AG04450 (cell line): ENCODE data around the gene HS6ST2. TPM values are rescaled to one million over a fixed set of nuclear protein-coding genes. Genes with fewer than 3 reads are reported as not detected.

Source experiments
- CTCF ChIA-PET: fragments of 300-600, 350-600 bp; formaldehyde crosslinking; extraction: SDS; loops from one replicate; lab custom pipeline; 2022; ENCODE audit warnings: antibody characterized with exemption, inconsistent platforms; lab: Charles Lee
- POLR2A ChIA-PET: fragments of 350-600 bp; formaldehyde crosslinking; extraction: SDS; loops from one replicate; lab custom pipeline; 2021; ENCODE audit warnings: antibody characterized with exemption, inconsistent platforms; lab: Yijun Ruan, JAX
- DNase-seq: peaks from one replicate; pipeline ENCODE4 v3.0.0-alpha.2; 2011; ENCODE audit warnings: low read depth, low spot score
- H3K27ac ChIP-seq: one replicate; pipeline ENCODE4 v1.5.1; 2012; ENCODE audit warnings: low read depth, low read length, control low read depth
- H3K27me3 ChIP-seq: one replicate; pipeline ENCODE4 v1.6.0; 2012; ENCODE audit warnings: low read length; ENCODE audit not compliant: control insufficient read depth, insufficient read depth
- H3K4me3 ChIP-seq: 2 replicates; pipeline ENCODE4 v1.5.1; 2011; ENCODE audit warnings: mild to moderate bottlenecking, low read depth, low read length, control low read depth
- H3K9me3 ChIP-seq: 2 replicates; pipeline ENCODE4 v1.5.1; 2012; ENCODE audit warnings: low read length; ENCODE audit not compliant: control insufficient read depth, insufficient read depth
- polyA plus RNA-seq: library from polyadenylated mRNA; depleted of rRNA; stranded (reverse); fragments of >200 nt; gene quantifications from 2 replicates; pipeline ENCODE4 v1.2.3, GENCODE V29; 2011
- TF ChIP-seq, protein P1 (sequence below): IDR thresholded peaks from 2 replicates; pipeline ENCODE4 v1.5.1; 2011; ENCODE audit warnings: low read depth, low read length, control low read depth, inconsistent platforms

HS6ST2 gene
- polyA plus RNA-seq, 1 experiment, result not detected

DNA sequence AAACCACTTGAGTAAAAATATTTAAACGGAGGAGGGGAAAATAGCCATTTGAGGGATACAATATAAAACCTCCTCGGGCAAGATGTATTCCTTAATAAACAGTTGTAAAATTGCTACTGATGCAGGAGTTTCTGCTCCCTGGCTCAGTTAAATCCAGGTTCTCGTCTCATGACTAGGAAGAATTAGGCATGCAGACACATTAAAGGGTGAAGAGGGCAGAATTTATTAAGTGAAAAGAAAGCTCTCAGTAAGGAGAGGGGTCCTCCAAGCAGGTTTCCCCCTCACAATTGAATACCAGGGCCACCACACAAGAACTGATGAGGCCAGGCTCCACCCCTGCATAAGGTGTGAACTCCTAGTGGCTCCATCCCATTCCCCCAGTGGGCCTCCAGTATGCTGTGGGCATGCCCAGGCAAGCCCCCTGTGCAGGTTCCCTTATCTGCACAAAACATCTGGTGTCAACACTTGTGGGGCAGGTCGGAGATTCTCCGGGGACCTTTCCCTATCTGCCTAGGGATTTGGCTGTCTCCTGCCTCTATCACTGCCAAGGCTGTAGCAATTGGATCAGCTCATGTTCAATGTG lies 80.4 kb downstream of the HS6ST2 start:
- ChIA-PET POLR2A (no interaction called here), CTCF (no interaction called here)
- TF ChIP-seq, protein P1, sequence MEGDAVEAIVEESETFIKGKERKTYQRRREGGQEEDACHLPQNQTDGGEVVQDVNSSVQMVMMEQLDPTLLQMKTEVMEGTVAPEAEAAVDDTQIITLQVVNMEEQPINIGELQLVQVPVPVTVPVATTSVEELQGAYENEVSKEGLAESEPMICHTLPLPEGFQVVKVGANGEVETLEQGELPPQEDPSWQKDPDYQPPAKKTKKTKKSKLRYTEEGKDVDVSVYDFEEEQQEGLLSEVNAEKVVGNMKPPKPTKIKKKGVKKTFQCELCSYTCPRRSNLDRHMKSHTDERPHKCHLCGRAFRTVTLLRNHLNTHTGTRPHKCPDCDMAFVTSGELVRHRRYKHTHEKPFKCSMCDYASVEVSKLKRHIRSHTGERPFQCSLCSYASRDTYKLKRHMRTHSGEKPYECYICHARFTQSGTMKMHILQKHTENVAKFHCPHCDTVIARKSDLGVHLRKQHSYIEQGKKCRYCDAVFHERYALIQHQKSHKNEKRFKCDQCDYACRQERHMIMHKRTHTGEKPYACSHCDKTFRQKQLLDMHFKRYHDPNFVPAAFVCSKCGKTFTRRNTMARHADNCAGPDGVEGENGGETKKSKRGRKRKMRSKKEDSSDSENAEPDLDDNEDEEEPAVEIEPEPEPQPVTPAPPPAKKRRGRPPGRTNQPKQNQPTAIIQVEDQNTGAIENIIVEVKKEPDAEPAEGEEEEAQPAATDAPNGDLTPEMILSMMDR, result no peak
- no peak overlapping the region for H3K27ac ChIP-seq
- H3K4me3 ChIP-seq, result no peak overlapping the region
- no peak for DNase-seq
- H3K9me3 ChIP-seq, result no peaks in the 10 kb centered on the region
- no peaks in the 10 kb centered on the region for H3K27me3 ChIP-seq

DNA sequence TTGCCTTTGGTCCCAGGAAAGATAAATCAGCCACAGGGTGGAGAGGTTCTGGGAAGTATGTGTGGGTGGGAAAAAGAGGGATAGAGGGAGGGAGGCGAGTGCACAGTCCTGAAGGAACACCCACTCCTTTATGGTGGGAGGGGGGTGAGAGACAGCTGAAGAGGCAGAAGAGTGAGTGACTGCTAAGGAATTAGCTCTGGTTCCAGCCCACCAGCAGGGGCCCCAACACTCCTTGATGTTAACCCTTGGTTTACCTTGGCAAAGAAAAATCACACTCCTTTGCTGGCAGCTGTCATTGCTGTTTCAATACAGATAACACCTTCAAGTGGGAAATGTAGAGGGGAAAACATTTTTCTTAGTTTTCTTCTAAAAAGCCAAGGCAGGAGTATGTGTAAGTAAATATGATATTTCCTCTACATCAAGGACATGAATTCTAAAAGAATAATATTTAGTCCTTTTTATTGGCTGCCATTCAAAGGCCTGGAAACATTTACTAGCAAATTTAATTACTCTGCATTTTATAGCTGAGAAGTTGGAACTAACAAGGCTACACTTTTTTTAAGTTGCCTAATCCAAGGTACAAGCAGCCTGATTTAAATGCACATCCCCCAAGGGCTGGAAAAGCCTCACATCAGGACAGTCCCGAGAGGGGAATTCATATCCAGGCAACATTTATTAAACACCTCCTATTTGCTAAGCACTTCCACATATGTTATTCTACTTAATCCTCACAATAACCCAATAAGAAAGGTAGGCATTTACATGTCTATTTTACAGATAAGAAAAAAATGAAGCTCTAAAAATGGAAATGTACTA lies 81.7 kb downstream of the HS6ST2 start:
- CTCF ChIA-PET, result no interaction called here
- TF ChIP-seq, protein P1, result no peak
- POLR2A ChIA-PET, result no interaction called here
- Histone ChIP-seq H3K27me3 (no peaks in the 10 kb centered on the region), H3K9me3 (no peaks in the 10 kb centered on the region), H3K4me3 (no peak overlapping the region), H3K27ac (no peak overlapping the region)
- no peak for DNase-seq

DNA sequence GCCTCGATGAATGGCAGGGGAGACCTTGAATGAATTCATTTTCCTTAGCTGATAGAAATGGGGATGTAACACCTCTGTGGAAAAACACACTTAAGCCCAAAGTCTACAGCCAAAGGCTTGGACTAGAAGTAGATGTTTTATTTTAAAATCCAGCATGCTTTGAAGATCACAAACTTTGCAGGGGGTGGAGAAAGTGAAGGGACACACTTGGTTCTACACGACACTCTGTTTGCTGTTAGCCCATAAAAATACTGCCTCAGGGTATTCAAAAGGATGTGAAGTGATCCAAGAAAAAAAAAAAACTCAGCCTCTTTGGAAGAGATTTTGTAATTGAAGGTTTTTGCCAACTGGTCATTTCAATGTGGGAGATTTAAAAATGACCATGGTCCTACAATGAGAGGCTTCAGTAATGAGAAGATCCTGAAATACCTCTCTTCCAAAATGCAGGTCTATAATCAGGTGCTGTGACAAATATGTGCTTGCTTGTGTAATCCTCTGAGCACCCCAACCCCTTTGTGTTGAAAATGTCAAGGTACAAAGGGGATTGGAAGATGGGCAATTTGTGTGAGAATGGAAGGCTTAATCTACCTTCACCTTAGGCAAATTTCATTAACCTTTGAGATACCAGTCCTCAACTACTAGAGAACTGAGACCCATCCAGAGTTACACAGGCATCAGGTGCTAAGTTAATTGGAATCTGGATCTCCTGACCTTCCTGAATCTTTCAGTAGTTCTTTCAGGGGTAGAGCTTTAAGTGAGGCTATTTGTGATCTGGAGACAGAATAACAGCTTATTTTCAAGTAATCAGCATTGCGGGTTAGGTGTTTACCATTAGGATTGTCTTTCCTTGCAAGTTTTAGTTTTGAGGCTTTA lies 82.5 kb downstream of the HS6ST2 start:
- ChIA-PET CTCF (no interaction called here), POLR2A (no interaction called here)
- no peaks in the 10 kb centered on the region for H3K9me3 ChIP-seq
- no peak overlapping the region for H3K4me3 ChIP-seq
- no peaks in the 10 kb centered on the region for H3K27me3 ChIP-seq
- TF ChIP-seq, protein P1, result no peak
- no peak for DNase-seq
- no peak overlapping the region for H3K27ac ChIP-seq

DNA sequence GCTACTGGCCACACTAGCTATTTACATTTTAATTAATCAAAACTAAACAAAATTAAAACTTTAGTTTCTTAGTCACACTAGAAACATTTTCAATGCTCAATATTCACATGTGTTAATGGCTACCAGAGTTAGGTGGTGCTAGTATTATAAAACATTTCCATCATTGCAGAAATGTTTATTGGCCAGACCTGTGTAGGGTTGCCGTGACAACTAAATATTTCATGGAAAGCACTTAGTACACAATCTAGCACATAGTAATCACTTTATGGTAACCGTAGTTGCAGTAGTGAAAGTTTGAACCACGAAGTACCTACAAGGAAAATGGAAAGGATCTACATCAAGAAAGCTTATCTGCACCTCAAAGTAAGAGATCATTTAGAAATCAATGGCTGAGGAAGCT lies 95.9 kb downstream of the HS6ST2 start:
- Histone ChIP-seq H3K9me3 (no peaks in the 10 kb centered on the region), H3K27ac (no peak overlapping the region), H3K4me3 (no peak overlapping the region), H3K27me3 (no peaks in the 10 kb centered on the region)
- no peak for DNase-seq
- ChIA-PET CTCF (no interaction called here), POLR2A (no interaction called here)
- TF ChIP-seq, protein P1, result no peak
